NCI-H128 (cell line): ENCODE measurements around the gene CACNA1C.

Experiments
- DNase-seq: peaks from one replicate; lab custom pipeline; 2025; ENCODE audit not compliant: unreplicated experiment; lab: John Stamatoyannopoulos, UW

CACNA1C gene

DNA sequence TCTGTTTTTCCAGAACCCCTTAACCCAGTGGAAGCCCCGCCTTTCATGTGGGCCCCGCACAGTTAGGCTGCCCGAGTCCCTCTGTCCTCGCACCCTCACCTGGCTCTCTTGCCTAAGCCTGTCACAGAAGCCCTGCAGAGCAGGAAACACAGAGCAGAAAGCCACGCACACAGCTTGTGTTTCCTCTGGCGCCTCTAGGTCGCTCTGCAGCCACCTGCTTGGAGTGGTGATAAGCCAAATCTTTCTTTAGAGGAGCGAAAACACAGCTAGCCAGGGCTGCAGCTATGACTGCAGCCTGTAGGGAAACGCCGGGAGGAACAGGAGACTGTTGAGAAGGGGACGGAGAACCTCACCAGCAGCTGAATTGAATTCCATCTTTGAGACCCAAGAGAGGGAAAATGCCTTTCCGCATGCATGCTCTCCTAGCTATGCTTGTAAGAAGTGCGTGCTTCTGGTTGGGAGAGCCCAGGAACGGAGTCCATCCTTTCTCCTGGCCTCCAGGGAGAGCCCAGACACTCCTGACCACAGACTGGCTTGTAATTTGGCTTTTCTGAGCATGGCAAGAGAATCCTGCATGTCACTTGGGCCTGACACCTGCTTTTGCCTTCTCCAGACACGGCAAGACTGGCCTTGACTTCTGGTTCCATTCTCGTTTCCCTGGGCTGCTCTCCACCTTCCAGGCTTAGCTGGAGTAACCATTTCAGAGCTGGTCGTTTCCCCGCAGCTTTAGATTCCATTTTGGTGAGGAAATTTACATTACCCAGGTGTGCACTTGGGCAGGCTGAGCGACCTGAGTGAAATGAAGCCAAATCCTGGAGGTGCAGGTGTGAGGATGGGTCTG, 301.6 kb downstream of the CACNA1C start:
- no peak for DNase-seq

- no peak for DNase-seq
Observed at GRCh38 chr12:2355198-2355597, 302.4 kb downstream of the CACNA1C start.

GRCh38 chr12:2355604-2356003, 302.8 kb downstream of the CACNA1C start:
- no peak for DNase-seq

GRCh38 chr12:2356601-2357125, 303.9 kb downstream of the CACNA1C start:
- DNase-seq: no peak

- no peak for DNase-seq
Observed at GRCh38 chr12:2358986-2359658, 306.3 kb downstream of the CACNA1C start.

DNA sequence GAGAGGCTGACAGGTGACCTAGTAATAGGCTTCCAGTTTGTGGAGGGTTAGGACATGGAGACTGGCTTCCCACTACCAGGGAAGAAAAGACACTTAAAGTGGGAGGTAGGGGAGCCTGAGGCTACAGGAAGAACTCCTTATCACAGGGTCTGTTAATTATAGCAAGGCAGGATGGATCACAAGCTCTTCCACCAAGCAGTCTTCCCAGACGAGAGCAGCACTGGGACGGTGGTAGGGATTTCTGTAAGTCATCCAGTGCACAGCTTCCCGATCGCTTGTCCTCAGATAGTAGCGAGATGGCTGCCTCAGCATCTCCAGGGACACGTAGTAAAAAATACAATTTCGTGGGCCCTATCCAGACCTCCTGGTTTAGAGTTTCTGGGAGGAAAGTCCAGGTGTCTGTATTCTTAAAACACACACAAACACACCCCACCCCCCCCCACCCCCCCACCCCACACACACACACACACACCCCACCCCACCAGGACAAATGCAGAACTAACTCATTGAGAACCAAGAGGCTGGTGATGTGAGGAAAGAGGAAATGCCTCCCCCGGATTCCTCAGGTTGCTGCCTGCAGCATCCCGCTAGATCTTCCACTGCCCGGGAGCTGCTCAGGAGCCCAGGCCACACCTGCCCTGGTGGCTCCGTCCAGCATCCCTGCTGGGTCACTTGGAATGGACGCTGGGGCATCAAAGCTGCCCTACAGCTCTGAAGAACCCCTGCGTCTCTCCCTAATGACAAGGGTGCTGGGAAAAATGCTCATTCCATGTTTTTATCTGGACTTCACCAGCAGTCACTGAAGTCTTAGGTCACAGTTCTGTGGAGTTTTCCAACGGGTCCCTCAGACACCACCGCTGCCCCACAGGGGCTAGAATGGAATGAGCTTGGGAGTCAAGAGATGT, 307.2 kb downstream of the CACNA1C start:
- DNase-seq: no peak

GRCh38 chr12:2360630-2361170, 307.9 kb downstream of the CACNA1C start:
- DNase-seq: no peak

- no peak for DNase-seq
Observed at GRCh38 chr12:2363836-2364609, 311.2 kb downstream of the CACNA1C start.

DNA sequence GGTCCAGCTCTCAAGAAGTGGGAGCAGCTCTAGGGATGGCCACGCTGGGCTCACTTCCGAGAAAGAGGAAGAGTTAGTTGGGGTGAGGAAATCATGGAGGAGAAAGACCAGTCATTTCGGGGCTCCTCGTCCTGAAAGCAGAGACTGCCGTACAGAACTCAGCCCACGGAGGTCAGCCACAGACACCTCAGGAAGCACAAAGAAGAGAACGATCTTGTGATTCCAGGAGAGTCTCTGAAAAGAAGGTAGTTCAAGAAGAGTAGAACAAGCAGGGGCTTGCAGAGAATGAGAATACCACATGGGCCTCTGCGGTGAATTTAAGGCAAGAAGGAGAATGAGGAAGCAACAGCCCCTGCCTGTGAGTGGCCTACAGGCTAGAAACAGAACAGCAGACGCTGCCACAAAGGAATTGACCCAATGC, 311.9 kb downstream of the CACNA1C start:
- DNase-seq: no peak

DNA sequence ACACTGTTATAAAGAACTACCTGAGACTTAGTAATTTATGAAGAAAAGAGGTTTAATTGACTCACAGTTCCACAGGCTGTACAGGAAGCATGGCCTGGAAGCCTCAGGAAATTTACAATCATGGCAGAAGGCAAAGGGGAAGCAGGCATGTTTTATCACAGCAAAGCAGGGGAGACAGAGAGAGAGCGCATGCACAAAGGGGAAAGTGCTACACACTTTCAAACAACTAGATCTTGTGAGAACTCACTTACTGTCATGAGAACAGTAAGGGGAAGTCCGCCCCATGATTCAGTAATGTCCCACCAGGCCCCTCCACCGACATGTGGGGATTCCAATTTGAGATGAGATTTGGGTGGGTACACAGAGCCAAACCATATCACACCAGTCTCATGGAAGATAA, 313.9 kb downstream of the CACNA1C start:
- no peak for DNase-seq

GRCh38 chr12:2372178-2372577, 319.4 kb downstream of the CACNA1C start:
- no peak for DNase-seq

DNA sequence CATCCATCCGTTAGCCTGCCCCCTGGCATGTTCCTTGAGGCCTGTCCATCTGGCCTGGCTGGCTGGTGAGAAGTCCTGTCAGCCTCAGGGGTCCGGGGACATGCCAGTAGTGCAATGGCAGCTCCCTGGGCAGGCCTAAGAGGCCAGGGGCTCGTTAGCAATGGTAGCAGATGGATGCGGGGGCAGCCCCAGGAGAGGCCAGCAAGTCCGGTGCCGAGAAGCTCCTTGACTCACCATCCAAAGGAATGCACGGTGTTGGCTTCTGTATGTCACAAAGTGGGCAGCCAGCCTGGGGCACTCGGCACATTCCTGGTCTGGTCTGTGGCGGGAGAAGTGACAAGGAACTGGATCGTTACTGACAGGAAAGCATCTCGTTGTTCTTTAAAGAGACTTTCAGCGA, 319.9 kb downstream of the CACNA1C start:
- DNase-seq: no peak

GRCh38 chr12:2373307-2373706, 320.5 kb downstream of the CACNA1C start:
- no peak for DNase-seq

DNA sequence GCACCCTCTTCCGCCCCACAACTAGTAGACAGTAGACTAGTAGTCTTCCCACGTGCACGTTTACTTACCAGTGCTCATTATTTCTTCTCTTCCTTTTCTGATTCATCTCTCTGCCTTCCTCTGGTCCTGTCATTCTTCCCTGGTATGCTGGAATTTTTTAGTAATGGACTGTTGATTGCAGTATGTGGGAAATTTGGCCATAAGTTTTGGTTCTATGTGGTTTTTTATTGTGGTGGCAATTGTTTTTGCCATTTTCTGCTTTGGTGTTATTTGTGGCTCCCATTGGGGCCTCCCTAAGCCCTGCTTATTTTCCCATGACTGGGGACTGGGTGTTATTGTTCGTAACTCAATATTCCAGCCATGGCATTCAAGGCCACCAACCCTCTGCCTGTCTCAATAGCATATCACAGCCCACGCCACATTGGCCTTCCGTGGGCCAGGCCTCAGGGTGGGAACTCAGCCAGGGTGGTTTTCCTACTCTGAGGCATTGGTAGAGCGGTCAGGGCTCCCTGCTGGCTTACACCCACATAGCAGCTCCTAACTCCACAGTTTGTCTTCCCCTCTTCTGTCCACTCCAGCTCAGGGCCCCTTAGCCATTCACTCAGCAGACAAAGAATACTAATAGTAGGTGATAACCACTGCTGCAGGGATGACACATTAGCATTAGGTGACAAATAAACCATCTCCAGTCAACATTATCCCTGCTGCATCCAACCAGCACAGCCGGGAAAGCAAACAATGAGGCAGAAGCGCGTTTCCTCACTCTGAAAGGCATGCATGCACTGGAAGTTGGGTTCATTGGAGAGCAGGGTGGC, 321.5 kb downstream of the CACNA1C start:
- no peak for DNase-seq

GRCh38 chr12:2375871-2376270, 323.1 kb downstream of the CACNA1C start:
- no peak for DNase-seq

DNA sequence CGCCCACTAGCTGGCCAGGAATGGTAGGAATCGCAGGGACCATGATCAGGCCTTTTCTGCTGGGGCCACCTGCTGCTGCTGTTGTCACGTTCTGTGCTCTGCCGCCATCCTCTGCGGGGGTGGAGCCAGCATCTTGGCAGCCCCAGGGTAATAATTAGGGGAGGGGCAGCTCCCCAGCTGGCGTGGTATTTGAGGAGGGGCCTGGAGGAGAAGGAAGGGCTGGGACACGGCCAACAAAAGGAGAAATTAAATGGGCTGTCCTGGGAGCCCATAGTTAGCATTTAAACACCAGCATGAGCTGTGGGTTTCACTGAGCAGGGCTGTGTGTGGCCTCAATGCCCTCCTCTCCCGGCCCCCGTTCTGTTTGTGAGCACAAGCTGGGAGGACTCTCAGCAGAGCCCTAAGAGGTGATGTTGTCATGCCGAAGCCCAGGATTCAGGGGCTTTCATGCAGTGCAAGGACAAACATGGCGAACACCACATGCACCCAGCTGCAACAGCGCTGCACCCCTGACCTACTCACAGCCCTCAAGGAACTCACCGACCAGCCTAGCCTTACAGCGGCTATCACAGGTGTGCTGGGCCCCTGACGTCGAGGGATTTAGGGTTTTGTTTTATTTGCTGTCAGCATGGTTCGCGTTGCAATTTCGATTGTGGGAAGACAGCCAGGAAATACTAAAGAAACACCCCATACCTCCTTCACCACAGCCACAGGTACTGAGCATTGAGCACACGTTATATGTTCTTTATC, 324.3 kb downstream of the CACNA1C start:
- no peak for DNase-seq

DNA sequence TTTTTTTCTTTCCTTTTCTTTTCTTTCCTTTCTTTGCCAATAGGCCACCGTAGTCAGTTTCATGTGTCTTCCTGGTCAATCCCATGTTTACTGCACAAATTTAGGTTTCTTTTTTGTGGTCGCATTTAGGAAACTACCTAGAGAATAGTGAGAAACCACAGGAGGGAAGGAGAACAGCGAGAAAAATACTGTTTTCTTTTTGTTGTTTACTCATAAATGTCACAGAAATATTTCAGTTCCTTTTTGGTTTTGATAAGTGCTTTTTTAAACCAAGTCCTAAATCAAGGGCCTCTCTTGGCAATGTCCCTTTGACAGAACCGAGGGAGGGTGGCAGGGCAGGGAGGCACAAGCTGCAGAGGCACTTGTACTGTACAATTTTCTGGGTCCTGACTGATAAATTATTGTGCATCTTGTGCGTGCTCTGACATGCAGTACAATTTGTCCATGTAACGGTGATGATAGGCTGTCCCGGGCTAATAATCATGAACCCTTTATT, 326.1 kb downstream of the CACNA1C start:
- DNase-seq: no peak

GRCh38 chr12:2380946-2381345, 328.2 kb downstream of the CACNA1C start:
- no peak for DNase-seq
